ENCODE data around the gene BATF2.

GRCh38 chr11:64974124-64974523 is 22.6 kb downstream of the BATF2 start:
- TF ChIP-seq CTCF (IDR thresholded peaks at IDR 0.05) (no peak), POLR2A (IDR thresholded peaks at IDR 0.05) (no peak)
